ENCODE data around the gene TMOD3.

GRCh38 chr15:51884517-51885236 is 55.2 kb downstream of the TMOD3 start:
- no peak for TF ChIP-seq POLR2AphosphoS5 (IDR thresholded peaks at IDR 0.05)
- no peak for TF ChIP-seq POLR2A (IDR thresholded peaks at IDR 0.05)

Measured in spleen (tissue), 3 donors.